CD4-positive, alpha-beta T cell (primary cell): ENCODE measurements around the gene OMA1. TPM values are rescaled to one million over a fixed set of nuclear protein-coding genes. Genes with fewer than 3 reads are reported as not detected.

Source experiments
- ATAC-seq: fragments of 200-7000 bp; cut with Tn5 transposase; one replicate; pipeline ENCODE4 v1.10.0; 2022; ENCODE audit warnings: mild to moderate bottlenecking; ENCODE audit not compliant: poor library complexity
- CTCF ChIA-PET: fragments of 350-600 bp; sonication (Branson Sonifier 250); formaldehyde crosslinking; loops from one replicate; lab custom pipeline; 2021; ENCODE audit warnings: antibody characterized with exemption, inconsistent platforms; lab: Charles Lee
- POLR2A ChIA-PET: fragments of 350-600 bp; sonication (Branson Sonifier 250); formaldehyde crosslinking; loops from one replicate; lab custom pipeline; 2021; ENCODE audit warnings: antibody characterized with exemption, inconsistent platforms; lab: Charles Lee
- DNase-seq, 14 experiments: peaks; one replicate each; pipeline ENCODE4 v3.0.0-alpha.2; 2013 to 2020; ENCODE audit warnings: mixed read lengths in 2 of 14
- H3K27ac ChIP-seq, 2 donors: one replicate each; pipeline versions ENCODE4 v1.5.1 to v1.7.0; 2013; ENCODE audit warnings: low read length in 2 of 2, low read depth in 1 of 2, mild to moderate bottlenecking in 1 of 2
- H3K27me3 ChIP-seq, 2 experiments: 1 replicate in 1 of 2; 2 replicates in 1 of 2; pipeline versions ENCODE4 v1.6.1 to v1.7.0; 2013; ENCODE audit warnings: low read length in 2 of 2, control low read depth in 1 of 2, mild to moderate bottlenecking in 1 of 2, moderate library complexity in 1 of 2; ENCODE audit not compliant: insufficient read depth in 2 of 2, control insufficient read depth in 1 of 2
- H3K36me3 ChIP-seq: one replicate; pipeline ENCODE4 v1.6.1; 2013; ENCODE audit warnings: low read length, control low read depth; ENCODE audit not compliant: insufficient read depth
- H3K4me1 ChIP-seq: one replicate; pipeline ENCODE4 v1.6.1; 2013; ENCODE audit warnings: low read length, control low read depth; ENCODE audit not compliant: insufficient read depth
- H3K4me3 ChIP-seq: one replicate; pipeline ENCODE4 v1.5.1; 2013; ENCODE audit warnings: mild to moderate bottlenecking, low read length, moderate library complexity
- H3K9me3 ChIP-seq, 2 experiments: 1 replicate in 1 of 2; 2 replicates in 1 of 2; pipeline versions ENCODE4 v1.6.1 to v1.7.0; 2013; ENCODE audit warnings: low read length in 2 of 2, mild to moderate bottlenecking in 2 of 2, control low read depth in 1 of 2, moderate library complexity in 1 of 2; ENCODE audit not compliant: control insufficient read depth in 1 of 2, insufficient read depth in 1 of 2
- H3K27ac Mint-ChIP-seq: one replicate; pipeline ENCODE4 v1.8.0; 2020; ENCODE audit warnings: mixed read lengths
- H3K27me3 Mint-ChIP-seq: one replicate; pipeline ENCODE4 v1.8.0; 2021; ENCODE audit warnings: mixed read lengths
- H3K36me3 Mint-ChIP-seq: one replicate; pipeline ENCODE4 v1.8.0; 2021; ENCODE audit warnings: low read depth, mixed read lengths
- H3K4me1 Mint-ChIP-seq: one replicate; pipeline ENCODE4 v1.8.0; 2021; ENCODE audit warnings: low read depth, mixed read lengths
- H3K4me3 Mint-ChIP-seq: one replicate; pipeline ENCODE4 v1.8.0; 2020; ENCODE audit warnings: mild to moderate bottlenecking, mixed read lengths
- H3K9me3 Mint-ChIP-seq: one replicate; pipeline ENCODE4 v1.8.0; 2020; ENCODE audit warnings: mixed read lengths
- CTCF ChIP-seq: fragments of 200-600 bp; IDR thresholded peaks from one replicate; pipeline ENCODE4 v1.8.0; 2022; ENCODE audit warnings: antibody characterized with exemption, mild to moderate bottlenecking
- intact Hi-C, 2 experiments: fragments of 100-400 bp; cut with DNase I in 1 of 2; cut with micrococcal nuclease in 1 of 2; formaldehyde crosslinking; loops; one replicate each; pipeline versions ENCODE4 v1.15.1 to v1.9.0; 2023 to 2025; cut with DNase I, micrococcal nuclease
- total RNA-seq, 174 experiments: library from RNA in 2 of 174; stranded (reverse) in 2 of 174; gene quantifications; one replicate each; pipeline ENCODE4 v1.2.3 and lab custom pipeline; 2021 to 2026

Gene OMA1
- total RNA-seq, 2 experiments from 2014 or later, result 23.7 to 27.7 TPM

GRCh38 chr1:58574816-58575215 lies 28.3 kb upstream of the OMA1 start:
- ChIA-PET POLR2A (no interaction called here), CTCF (no interaction called here)
- no peak for ATAC-seq
- TF ChIP-seq CTCF, result no peak
- H3K9me3 ChIP-seq, result peaks cover 0 to 10% of the 10 kb centered on the region in 2 experiments
- Mint-ChIP-seq H3K27me3 (peaks cover 86% of the 10 kb centered on the region), H3K4me1 (peaks cover 33% of the 10 kb centered on the region), H3K9me3 (no peaks in the 10 kb centered on the region), H3K36me3 (no peaks in the 10 kb centered on the region), H3K27ac (no peak overlapping the region), H3K4me3 (no peak overlapping the region)
- H3K4me1 ChIP-seq, result peaks cover 13% of the 10 kb centered on the region
- DNase-seq, result no peak
- no peak overlapping the region for H3K4me3 ChIP-seq
- H3K27me3 ChIP-seq, result peaks cover 30 to 47% of the 10 kb centered on the region in 2 experiments
- intact Hi-C loops, result no loop called here
- no peak overlapping the region for H3K27ac ChIP-seq
- H3K36me3 ChIP-seq, result no peaks in the 10 kb centered on the region

GRCh38 chr1:58573705-58574591 lies 27.4 kb upstream of the OMA1 start:
- Mint-ChIP-seq H3K27ac (no peak overlapping the region), H3K9me3 (no peaks in the 10 kb centered on the region), H3K27me3 (peaks cover 86% of the 10 kb centered on the region), H3K4me1 (peaks cover 33% of the 10 kb centered on the region), H3K4me3 (no peak overlapping the region), H3K36me3 (no peaks in the 10 kb centered on the region)
- peak; percentile 86 for ATAC-seq
- Histone ChIP-seq H3K4me1 (peaks cover 13% of the 10 kb centered on the region), H3K27ac (no peak overlapping the region), H3K4me3 (no peak overlapping the region), H3K27me3 (peaks cover 31 to 39% of the 10 kb centered on the region in 2 experiments), H3K36me3 (no peaks in the 10 kb centered on the region), H3K9me3 (peaks cover 0 to 10% of the 10 kb centered on the region in 2 experiments)
- no peak for TF ChIP-seq CTCF
- intact Hi-C loops, result no loop called here
- ChIA-PET POLR2A (no interaction called here), CTCF (interaction anchor here (0.8 to 1.5 kb wide), 2 partner anchors 27 to 58 kb away, joined by 3 read pairs; partner anchors contain the start of gene OMA1)
- peak in 6 of 14 experiments; percentile 4 to 70 (median 32) for DNase-seq

DNA sequence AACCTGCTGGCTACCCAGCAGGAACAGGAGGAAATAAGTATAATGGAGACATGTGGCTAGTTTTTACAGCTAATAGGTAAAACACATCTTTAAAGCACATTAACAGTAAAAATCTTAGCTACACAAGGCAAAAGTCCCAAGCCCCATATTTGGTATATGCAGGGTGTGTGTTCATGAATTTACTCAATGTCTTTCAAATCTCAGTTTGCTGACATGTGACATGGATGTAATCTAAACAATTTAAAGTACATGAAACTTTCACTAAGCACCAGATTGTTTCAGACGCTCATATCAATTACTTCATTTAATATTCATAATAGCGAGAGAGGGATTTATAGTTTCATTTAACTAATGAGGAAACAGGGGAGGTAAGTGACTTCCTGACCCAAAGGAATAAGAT lies 26.6 kb upstream of the OMA1 start:
- no peak overlapping the region for H3K4me3 Mint-ChIP-seq
- no peak for TF ChIP-seq CTCF
- no peak for ATAC-seq
- H3K36me3 ChIP-seq, result no peaks in the 10 kb centered on the region
- no peak for DNase-seq
- no peaks in the 10 kb centered on the region for H3K9me3 Mint-ChIP-seq
- no peaks in the 10 kb centered on the region for H3K36me3 Mint-ChIP-seq
- peaks cover 29 to 37% of the 10 kb centered on the region in 2 experiments for H3K27me3 ChIP-seq
- intact Hi-C loops, result no loop called here
- no peak overlapping the region for H3K4me3 ChIP-seq
- H3K9me3 ChIP-seq, result peaks cover 0 to 10% of the 10 kb centered on the region in 2 experiments
- H3K27ac ChIP-seq, result no peak overlapping the region
- ChIA-PET CTCF (interaction anchor here (1.5 kb wide), 1 partner anchor 27 kb away, joined by 3 read pairs; the partner anchor contains the start of gene OMA1), POLR2A (no interaction called here)
- peaks cover 13% of the 10 kb centered on the region for H3K4me1 ChIP-seq
- peaks cover 32% of the 10 kb centered on the region for H3K4me1 Mint-ChIP-seq
- H3K27ac Mint-ChIP-seq, result no peak overlapping the region
- peaks cover 88% of the 10 kb centered on the region for H3K27me3 Mint-ChIP-seq
